GM12878 (cell line): ENCODE results near the gene PROP1. TPM values are rescaled to one million over a fixed set of nuclear protein-coding genes. Genes with fewer than 3 reads are reported as not detected.

ENCODE experiments used
- ATAC-seq: fragments of 200-7000 bp; cut with Tn5 transposase; 3 replicates; pipeline ENCODE4 v1.9.1; 2020; ENCODE audit warnings: mild to moderate bottlenecking, moderate library complexity
- BruUV-seq: library from RNA; stranded (reverse); fragments of 400-500 nt; replicated peaks from 2 replicates; lab custom pipeline; 2021; lab: Mats Ljungman, UMichigan
- CTCF ChIA-PET: fragments of 300-600 bp; sonication (Branson Sonifier 250); formaldehyde crosslinking; extraction: SDS; loops from one replicate; lab custom pipeline; 2021; ENCODE audit warnings: inconsistent platforms; lab: Yijun Ruan, JAX
- POLR2A ChIA-PET: fragments of 350-600 bp; formaldehyde crosslinking; extraction: SDS; loops from one replicate; lab custom pipeline; 2021; ENCODE audit warnings: inconsistent platforms; lab: Charles Lee
- RAD21 ChIA-PET: fragments of 300-600 bp; sonication (Branson Sonifier 250); formaldehyde crosslinking; loops from one replicate; lab custom pipeline; 2023; ENCODE audit warnings: antibody characterized with exemption; ENCODE audit not compliant: unreplicated experiment; lab: Charles Lee
- SMC1A ChIA-PET: fragments of 300-600 bp; sonication (Branson Sonifier 250); formaldehyde crosslinking; loops from one replicate; lab custom pipeline; 2023; ENCODE audit not compliant: unreplicated experiment, uncharacterized antibody; lab: Charles Lee
- DNase-seq: peaks from one replicate; pipeline ENCODE4 v3.0.0-alpha.2; 2011; ENCODE audit warnings: low read depth, low spot score
- FAIRE-seq: peaks from 3 replicates; lab custom pipeline; 2011; peaks lifted over from hg19 to GRCh38; lab: Jason Lieb, UNC
- H2AFZ ChIP-seq: 2 replicates; pipeline ENCODE4 v1.6.0; 2011; ENCODE audit warnings: low read depth, low read length, control low read depth; ENCODE audit not compliant: control insufficient read depth
- H3K27ac ChIP-seq: 2 replicates; pipeline ENCODE4 v1.5.1; 2011; ENCODE audit warnings: control low read depth; ENCODE audit not compliant: control insufficient read depth, insufficient read depth
- H3K27me3 ChIP-seq, 2 experiments: replicated peaks in 1 of 2; 2 replicates each; pipeline versions ENCODE4 v1.6.0 to v1.6.1; 2011; ENCODE audit warnings: low read length in 1 of 2; ENCODE audit not compliant: control insufficient read depth in 2 of 2, insufficient read depth in 2 of 2
- H3K36me3 ChIP-seq, 2 experiments: 2 replicates each; pipeline ENCODE4 v1.5.1; 2011; ENCODE audit warnings: low read length in 1 of 2; ENCODE audit not compliant: control insufficient read depth in 2 of 2, insufficient read depth in 2 of 2
- H3K4me1 ChIP-seq: 2 replicates; pipeline ENCODE4 v1.6.1; 2011; ENCODE audit warnings: mild to moderate bottlenecking, low read length, moderate library complexity, mixed read lengths; ENCODE audit not compliant: control insufficient read depth, insufficient read depth
- H3K4me2 ChIP-seq: 2 replicates; pipeline ENCODE4 v1.6.0; 2011; ENCODE audit warnings: control low read depth; ENCODE audit not compliant: control insufficient read depth, insufficient read depth
- H3K4me3 ChIP-seq: fragments of 200-600 bp; sonication (generic); 2 replicates; pipeline ENCODE4 v1.5.1; 2016
- H3K79me2 ChIP-seq: 2 replicates; pipeline ENCODE4 v1.6.0; 2011; ENCODE audit warnings: low read length; ENCODE audit not compliant: control insufficient read depth, insufficient read depth
- H3K9ac ChIP-seq: 2 replicates; pipeline ENCODE4 v1.8.0; 2011; ENCODE audit warnings: low read length, control low read depth, mixed read lengths; ENCODE audit not compliant: control insufficient read depth, insufficient read depth
- H3K9me3 ChIP-seq: replicated peaks from 3 replicates; pipeline ENCODE4 v1.5.1; 2011; ENCODE audit warnings: mild to moderate bottlenecking, low read length; ENCODE audit not compliant: control insufficient read depth, insufficient read depth
- H4K20me1 ChIP-seq: 2 replicates; pipeline ENCODE4 v1.6.0; 2011; ENCODE audit not compliant: control insufficient read depth, insufficient read depth
- EZH2 ChIP-seq: IDR thresholded peaks from 2 replicates; pipeline ENCODE4 v1.6.1; 2012; ENCODE audit warnings: low read depth, mild to moderate bottlenecking, control low read depth, inconsistent platforms, low read length, borderline replicate concordance; ENCODE audit not compliant: control insufficient read depth
- KLF5 ChIP-seq: fragments of 450-650 bp; IDR thresholded peaks from 2 replicates; pipeline ENCODE4 v1.6.1; 2014; ENCODE audit warnings: mild to moderate bottlenecking; ENCODE audit not compliant: partially characterized antibody
- MTA2 ChIP-seq: fragments of 450-650 bp; IDR thresholded peaks from 2 replicates; pipeline ENCODE4 v1.6.1; 2016; ENCODE audit warnings: low read depth, mild to moderate bottlenecking, moderate library complexity
- NBN ChIP-seq: fragments of 450-650 bp; IDR thresholded peaks from 2 replicates; pipeline ENCODE4 v1.6.1; 2016
- NFIC ChIP-seq: IDR thresholded peaks from 2 replicates; pipeline ENCODE4 v1.6.1; 2012; ENCODE audit warnings: low read depth, mild to moderate bottlenecking, inconsistent platforms, low read length, moderate library complexity
- SPI1 ChIP-seq: IDR thresholded peaks from 2 replicates; pipeline ENCODE4 v1.6.1; 2011; ENCODE audit warnings: low read depth, mild to moderate bottlenecking, low read length, moderate library complexity, borderline replicate concordance; ENCODE audit not compliant: insufficient read depth
- TCF12 ChIP-seq: IDR thresholded peaks from 2 replicates; pipeline ENCODE4 v1.6.1; 2011; ENCODE audit warnings: low read depth, mild to moderate bottlenecking, low read length
- USF2 ChIP-seq: IDR thresholded peaks from 2 replicates; pipeline ENCODE4 v1.6.1; 2011; ENCODE audit warnings: low read depth, low read length, improper control_type of control experiment, borderline replicate concordance
- ZNF217 ChIP-seq: fragments of 450-650 bp; IDR thresholded peaks from 2 replicates; pipeline ENCODE4 v1.6.1; 2017; ENCODE audit warnings: antibody characterized with exemption, mild to moderate bottlenecking
- WGBS: methylation state at CpG from one replicate; pipeline ENCODE4 v1.1.6; 2016; ENCODE audit warnings: low lambda C conversion rate; ENCODE audit not compliant: insufficient replicate concordance, insufficient coverage; ENCODE audit errors: missing lambda C conversion rate; 5-methylcytosine and 5-hydroxymethylcytosine counted together
- in situ Hi-C: fragments of 300-500 bp; cut with MboI; formaldehyde crosslinking; loops from 9 replicates; pipeline ENCODE4 v1.14.3; 2018; ENCODE audit warnings: mixed read lengths
- intact Hi-C: fragments of 100-400 bp; cut with micrococcal nuclease; formaldehyde crosslinking; loops from one replicate; pipeline ENCODE4 v1.14.2; 2022; ENCODE audit not compliant: unreplicated experiment
- polyA plus RNA-seq, 11 experiments: library from polyadenylated mRNA; depleted of rRNA in 4 of 11; unstranded in 6 of 11; stranded (reverse) in 5 of 11; fragments of >200 nt; fragmentation: Nextera tagmentation in 4 of 11; fragmentation: Illumina TruSeq in 1 of 11; extraction: Ambion mirVana in 4 of 11; extraction: Trizol in 1 of 11; gene quantifications; 1 replicate in 1 of 11; 2 replicates in 10 of 11; pipeline versions ENCODE4 v1.2.1 to v1.2.3, GENCODE V29; 2011 to 2016; ENCODE audit warnings: inconsistent platforms in 2 of 11, missing spikeins in 2 of 11, low read depth in 1 of 11
- total RNA-seq, 4 experiments: library from RNA; depleted of rRNA in 3 of 4; stranded (reverse); fragments of >200 nt in 3 of 4; fragmentation: Illumina TruSeq in 1 of 4; extraction: Trizol in 1 of 4; gene quantifications; 2 replicates each; pipeline versions ENCODE4 v1.2.1 to v1.2.3, GENCODE V29; 2013 to 2021
- TF ChIP-seq, protein P1 (sequence below): IDR thresholded peaks from 2 replicates; pipeline ENCODE4 v1.6.1; 2012; ENCODE audit warnings: low read length, inconsistent platforms
- TF ChIP-seq, protein P2 (sequence below): fragments of 450-650 bp; conservative IDR thresholded peaks from 2 replicates; pipeline ENCODE4 v1.6.1; 2017; ENCODE audit warnings: mild to moderate bottlenecking, moderate library complexity
- TF ChIP-seq, protein P3 (sequence below): fragments of 450-650 bp; IDR thresholded peaks from 2 replicates; pipeline ENCODE4 v1.6.1; 2017; ENCODE audit warnings: mild to moderate bottlenecking, moderate library complexity

The PROP1 gene
- total and polyA plus RNA-seq, 10 of the 15 experiments (the other 5 are each of a cell fraction or from before 2014, with no cell fraction given): not detected

- H3K4me1 ChIP-seq: no peaks in the 10 kb centered on the region
- no peak overlapping the region for H3K4me2 ChIP-seq
- H3K27me3 ChIP-seq: no peaks in the 10 kb centered on the region
- H3K27ac ChIP-seq: no peak overlapping the region
- no peak overlapping the region for H2AFZ ChIP-seq
- H3K4me3 ChIP-seq: no peak overlapping the region
- ATAC-seq: no peak
- no peaks in the 10 kb centered on the region for H3K36me3 ChIP-seq
- ChIA-PET CTCF (no interaction called here), SMC1A (no interaction called here), POLR2A (no interaction called here), RAD21 (no interaction called here)
- FAIRE-seq: no peak
- WGBS: 67% methylated on average over 5 of the region's 5 CpGs
- in situ Hi-C loops: no loop called here
- no peak for DNase-seq
- no peak overlapping the region for H3K9ac ChIP-seq
- H4K20me1 ChIP-seq: no peaks in the 10 kb centered on the region
- H3K79me2 ChIP-seq: no peaks in the 10 kb centered on the region
- no peaks in the 10 kb centered on the region for H3K9me3 ChIP-seq
- BruUV-seq: no TSS peak
- intact Hi-C loops: no loop called here
- TF ChIP-seq KLF5 (no peak), ZNF217 (no peak), SPI1 (no peak), MTA2 (no peak), NFIC (no peak), EZH2 (no peak), TCF12 (no peak), NBN (no peak), USF2 (no peak)
- TF ChIP-seq, protein P1, sequence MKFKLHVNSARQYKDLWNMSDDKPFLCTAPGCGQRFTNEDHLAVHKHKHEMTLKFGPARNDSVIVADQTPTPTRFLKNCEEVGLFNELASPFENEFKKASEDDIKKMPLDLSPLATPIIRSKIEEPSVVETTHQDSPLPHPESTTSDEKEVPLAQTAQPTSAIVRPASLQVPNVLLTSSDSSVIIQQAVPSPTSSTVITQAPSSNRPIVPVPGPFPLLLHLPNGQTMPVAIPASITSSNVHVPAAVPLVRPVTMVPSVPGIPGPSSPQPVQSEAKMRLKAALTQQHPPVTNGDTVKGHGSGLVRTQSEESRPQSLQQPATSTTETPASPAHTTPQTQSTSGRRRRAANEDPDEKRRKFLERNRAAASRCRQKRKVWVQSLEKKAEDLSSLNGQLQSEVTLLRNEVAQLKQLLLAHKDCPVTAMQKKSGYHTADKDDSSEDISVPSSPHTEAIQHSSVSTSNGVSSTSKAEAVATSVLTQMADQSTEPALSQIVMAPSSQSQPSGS: no peak
- TF ChIP-seq, protein P2, sequence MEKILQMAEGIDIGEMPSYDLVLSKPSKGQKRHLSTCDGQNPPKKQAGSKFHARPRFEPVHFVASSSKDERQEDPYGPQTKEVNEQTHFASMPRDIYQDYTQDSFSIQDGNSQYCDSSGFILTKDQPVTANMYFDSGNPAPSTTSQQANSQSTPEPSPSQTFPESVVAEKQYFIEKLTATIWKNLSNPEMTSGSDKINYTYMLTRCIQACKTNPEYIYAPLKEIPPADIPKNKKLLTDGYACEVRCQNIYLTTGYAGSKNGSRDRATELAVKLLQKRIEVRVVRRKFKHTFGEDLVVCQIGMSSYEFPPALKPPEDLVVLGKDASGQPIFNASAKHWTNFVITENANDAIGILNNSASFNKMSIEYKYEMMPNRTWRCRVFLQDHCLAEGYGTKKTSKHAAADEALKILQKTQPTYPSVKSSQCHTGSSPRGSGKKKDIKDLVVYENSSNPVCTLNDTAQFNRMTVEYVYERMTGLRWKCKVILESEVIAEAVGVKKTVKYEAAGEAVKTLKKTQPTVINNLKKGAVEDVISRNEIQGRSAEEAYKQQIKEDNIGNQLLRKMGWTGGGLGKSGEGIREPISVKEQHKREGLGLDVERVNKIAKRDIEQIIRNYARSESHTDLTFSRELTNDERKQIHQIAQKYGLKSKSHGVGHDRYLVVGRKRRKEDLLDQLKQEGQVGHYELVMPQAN: no peak
- TF ChIP-seq, protein P3, sequence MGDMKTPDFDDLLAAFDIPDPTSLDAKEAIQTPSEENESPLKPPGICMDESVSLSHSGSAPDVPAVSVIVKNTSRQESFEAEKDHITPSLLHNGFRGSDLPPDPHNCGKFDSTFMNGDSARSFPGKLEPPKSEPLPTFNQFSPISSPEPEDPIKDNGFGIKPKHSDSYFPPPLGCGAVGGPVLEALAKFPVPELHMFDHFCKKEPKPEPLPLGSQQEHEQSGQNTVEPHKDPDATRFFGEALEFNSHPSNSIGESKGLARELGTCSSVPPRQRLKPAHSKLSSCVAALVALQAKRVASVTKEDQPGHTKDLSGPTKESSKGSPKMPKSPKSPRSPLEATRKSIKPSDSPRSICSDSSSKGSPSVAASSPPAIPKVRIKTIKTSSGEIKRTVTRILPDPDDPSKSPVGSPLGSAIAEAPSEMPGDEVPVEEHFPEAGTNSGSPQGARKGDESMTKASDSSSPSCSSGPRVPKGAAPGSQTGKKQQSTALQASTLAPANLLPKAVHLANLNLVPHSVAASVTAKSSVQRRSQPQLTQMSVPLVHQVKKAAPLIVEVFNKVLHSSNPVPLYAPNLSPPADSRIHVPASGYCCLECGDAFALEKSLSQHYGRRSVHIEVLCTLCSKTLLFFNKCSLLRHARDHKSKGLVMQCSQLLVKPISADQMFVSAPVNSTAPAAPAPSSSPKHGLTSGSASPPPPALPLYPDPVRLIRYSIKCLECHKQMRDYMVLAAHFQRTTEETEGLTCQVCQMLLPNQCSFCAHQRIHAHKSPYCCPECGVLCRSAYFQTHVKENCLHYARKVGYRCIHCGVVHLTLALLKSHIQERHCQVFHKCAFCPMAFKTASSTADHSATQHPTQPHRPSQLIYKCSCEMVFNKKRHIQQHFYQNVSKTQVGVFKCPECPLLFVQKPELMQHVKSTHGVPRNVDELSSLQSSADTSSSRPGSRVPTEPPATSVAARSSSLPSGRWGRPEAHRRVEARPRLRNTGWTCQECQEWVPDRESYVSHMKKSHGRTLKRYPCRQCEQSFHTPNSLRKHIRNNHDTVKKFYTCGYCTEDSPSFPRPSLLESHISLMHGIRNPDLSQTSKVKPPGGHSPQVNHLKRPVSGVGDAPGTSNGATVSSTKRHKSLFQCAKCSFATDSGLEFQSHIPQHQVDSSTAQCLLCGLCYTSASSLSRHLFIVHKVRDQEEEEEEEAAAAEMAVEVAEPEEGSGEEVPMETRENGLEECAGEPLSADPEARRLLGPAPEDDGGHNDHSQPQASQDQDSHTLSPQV: no peak
These were observed 22.9 kb downstream of the PROP1 start for GRCh38 chr5:177973066-177973635.
